Measurements from ENCODE around the gene CHTOP.

CHTOP gene

DNA sequence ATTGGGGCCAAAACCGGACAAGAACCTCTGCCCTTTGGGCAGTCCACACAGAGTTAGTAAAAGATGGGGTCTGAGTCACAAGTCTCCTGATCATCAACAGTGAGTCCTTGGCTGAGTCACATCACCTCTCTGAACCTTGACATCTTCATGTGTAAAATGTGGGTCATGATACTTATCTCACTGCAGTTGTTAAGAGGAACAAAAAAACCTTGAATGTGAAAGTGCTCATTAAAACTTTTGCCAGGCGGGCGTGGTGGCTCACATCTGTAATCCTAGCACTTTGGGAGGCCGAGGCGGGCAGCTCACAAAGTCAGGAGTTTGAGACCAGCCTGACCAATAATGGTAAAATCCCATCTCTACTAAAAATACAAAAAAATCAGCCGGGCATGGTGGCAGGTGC is 36.7 kb upstream of the CHTOP start:
- TF ChIP-seq, protein P1, sequence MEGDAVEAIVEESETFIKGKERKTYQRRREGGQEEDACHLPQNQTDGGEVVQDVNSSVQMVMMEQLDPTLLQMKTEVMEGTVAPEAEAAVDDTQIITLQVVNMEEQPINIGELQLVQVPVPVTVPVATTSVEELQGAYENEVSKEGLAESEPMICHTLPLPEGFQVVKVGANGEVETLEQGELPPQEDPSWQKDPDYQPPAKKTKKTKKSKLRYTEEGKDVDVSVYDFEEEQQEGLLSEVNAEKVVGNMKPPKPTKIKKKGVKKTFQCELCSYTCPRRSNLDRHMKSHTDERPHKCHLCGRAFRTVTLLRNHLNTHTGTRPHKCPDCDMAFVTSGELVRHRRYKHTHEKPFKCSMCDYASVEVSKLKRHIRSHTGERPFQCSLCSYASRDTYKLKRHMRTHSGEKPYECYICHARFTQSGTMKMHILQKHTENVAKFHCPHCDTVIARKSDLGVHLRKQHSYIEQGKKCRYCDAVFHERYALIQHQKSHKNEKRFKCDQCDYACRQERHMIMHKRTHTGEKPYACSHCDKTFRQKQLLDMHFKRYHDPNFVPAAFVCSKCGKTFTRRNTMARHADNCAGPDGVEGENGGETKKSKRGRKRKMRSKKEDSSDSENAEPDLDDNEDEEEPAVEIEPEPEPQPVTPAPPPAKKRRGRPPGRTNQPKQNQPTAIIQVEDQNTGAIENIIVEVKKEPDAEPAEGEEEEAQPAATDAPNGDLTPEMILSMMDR (IDR thresholded peaks at IDR 0.05; ENCODE audit: insufficient read depth, low read depth, low read length, missing control alignments), result no peak
- peak; percentile 62 for DNase-seq (ENCODE audit: low read depth)
- no peak overlapping the region for H3K4me3 ChIP-seq (ENCODE audit: low read length)

- no peak overlapping the region for H3K4me3 ChIP-seq (ENCODE audit: low read length)
- no peak for DNase-seq (ENCODE audit: low read depth)
Measured at GRCh38 chr1:153598309-153599172, 35.3 kb upstream of the CHTOP start.

GRCh38 chr1:153599847-153600246 is 34.0 kb upstream of the CHTOP start:
- TF ChIP-seq, protein P1 (IDR thresholded peaks at IDR 0.05; ENCODE audit: insufficient read depth, low read depth, low read length, missing control alignments), result no peak
- no peak for DNase-seq (ENCODE audit: low read depth)
- no peak overlapping the region for H3K4me3 ChIP-seq (ENCODE audit: low read length)

More at GRCh38 chr1:153598309-153599172, 35.3 kb upstream of the CHTOP start:
- TF ChIP-seq, protein P1 (IDR thresholded peaks at IDR 0.05; ENCODE audit: insufficient read depth, low read depth, low read length, missing control alignments), result no peak

- H3K4me3 ChIP-seq (ENCODE audit: low read length), result no peak overlapping the region
- no peak for DNase-seq (ENCODE audit: low read depth)
- TF ChIP-seq, protein P1 (IDR thresholded peaks at IDR 0.05; ENCODE audit: insufficient read depth, low read depth, low read length, missing control alignments), result no peak
Measured at GRCh38 chr1:153602749-153603148, 31.1 kb upstream of the CHTOP start.

GRCh38 chr1:153606194-153606593 is 27.7 kb upstream of the CHTOP start:
- TF ChIP-seq, protein P1 (IDR thresholded peaks at IDR 0.05; ENCODE audit: insufficient read depth, low read depth, low read length, missing control alignments), result no peak
- H3K4me3 ChIP-seq (ENCODE audit: low read length), result no peak overlapping the region
- DNase-seq (ENCODE audit: low read depth), result no peak

GRCh38 chr1:153607381-153607780 is 26.5 kb upstream of the CHTOP start:
- no peak for DNase-seq (ENCODE audit: low read depth)
- no peak overlapping the region for H3K4me3 ChIP-seq (ENCODE audit: low read length)
- TF ChIP-seq, protein P1 (IDR thresholded peaks at IDR 0.05; ENCODE audit: insufficient read depth, low read depth, low read length, missing control alignments), result no peak

All from epithelial cell of esophagus (primary cell).